Neural progenitor cell (in vitro differentiated cells): Measurements from ENCODE around the gene KAT14.

Experiments
- CTCF ChIP-seq: fragments of 200-600 bp; sonication (generic); IDR thresholded peaks from 2 replicates; pipeline ENCODE4 v1.5.1; 2017; ENCODE audit warnings: antibody characterized with exemption, mild to moderate bottlenecking
- EZH2 ChIP-seq: fragments of 200-600 bp; sonication (generic); IDR thresholded peaks from 2 replicates; pipeline ENCODE4 v1.6.1; 2017; ENCODE audit warnings: antibody characterized with exemption, mild to moderate bottlenecking, moderate library complexity
- EZH2phosphoT487 ChIP-seq: fragments of 200-600 bp; sonication (generic); IDR thresholded peaks from 2 replicates; pipeline ENCODE4 v1.6.1; 2017; ENCODE audit warnings: antibody characterized with exemption

DNA sequence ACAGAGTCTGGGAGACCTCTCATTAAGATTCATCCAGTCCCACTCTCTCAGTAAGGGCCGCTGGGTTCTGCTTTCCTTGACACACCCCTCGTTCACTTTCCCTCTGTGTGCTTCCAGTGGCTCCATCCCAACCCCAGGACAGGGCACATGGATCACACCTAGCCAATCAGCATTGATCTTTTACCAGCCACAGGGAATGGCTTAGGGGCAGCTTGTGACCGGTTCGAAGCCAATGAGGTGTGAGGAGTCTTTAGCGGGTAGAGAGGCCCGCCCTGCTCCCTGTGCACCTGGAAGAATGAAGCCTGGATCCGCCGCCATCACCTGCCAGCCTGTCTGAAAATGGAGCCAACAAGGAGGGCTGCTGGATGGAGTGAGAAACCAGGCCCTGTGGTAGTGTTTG, 44.8 kb upstream of the KAT14 start:
- TF ChIP-seq CTCF, result no peak
- TF ChIP-seq EZH2, result no peak
- TF ChIP-seq EZH2phosphoT487, result no peak
